ENCODE data around the gene NCCRP1. TPM values are rescaled to one million over a fixed set of nuclear protein-coding genes. Genes with fewer than 3 reads are reported as not detected.

The NCCRP1 gene
- total RNA-seq, 2 experiments from 2014 or later, result not detected

DNA sequence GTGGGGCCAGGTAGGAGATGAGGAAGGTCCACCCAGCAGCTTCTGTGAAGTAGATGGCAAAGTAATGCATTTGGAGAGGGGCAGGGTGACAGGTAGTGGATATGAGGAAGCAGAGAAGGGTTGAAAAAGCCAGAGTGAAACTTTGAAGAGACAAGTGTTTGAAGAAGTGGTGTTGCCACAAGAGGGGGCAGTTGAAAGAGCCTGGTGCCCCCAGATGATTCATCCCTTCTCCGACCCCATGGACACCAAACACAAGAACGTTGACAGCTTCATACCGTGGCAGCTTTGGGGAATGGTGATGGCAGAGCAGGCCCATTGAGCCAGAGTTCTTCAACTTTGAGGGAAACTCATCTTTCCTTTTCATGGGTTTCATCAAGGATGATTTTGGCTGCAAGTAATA is 28.1 kb downstream of the NCCRP1 start:
- ChIA-PET POLR2A (no interaction called here), CTCF (no interaction called here)
- Histone ChIP-seq H3K27ac (ENCODE audit: low read depth in 1 of 2, low read length in 2 of 2) (no peak overlapping the region), H3K9me3 (ENCODE audit: control insufficient read depth in 1 of 2, insufficient read depth in 1 of 2, low read length in 2 of 2) (no peaks in the 10 kb centered on the region), H3K4me1 (ENCODE audit: insufficient read depth, low read length) (no peaks in the 10 kb centered on the region), H3K27me3 (ENCODE audit: control insufficient read depth in 1 of 2, insufficient read depth in 2 of 2, low read length in 2 of 2) (peaks cover 6 to 17% of the 10 kb centered on the region in 2 experiments), H3K36me3 (ENCODE audit: insufficient read depth, low read length) (no peaks in the 10 kb centered on the region), H3K4me3 (ENCODE audit: low read length) (no peak overlapping the region)
- Mint-ChIP-seq H3K4me3 (no peak overlapping the region), H3K4me1 (ENCODE audit: low read depth) (no peaks in the 10 kb centered on the region), H3K27ac (no peak overlapping the region), H3K9me3 (no peaks in the 10 kb centered on the region), H3K27me3 (peaks cover 41% of the 10 kb centered on the region), H3K36me3 (ENCODE audit: low read depth) (no peaks in the 10 kb centered on the region)
- no peak for DNase-seq
- ATAC-seq (ENCODE audit: poor library complexity), result no peak
- TF ChIP-seq, protein P1, sequence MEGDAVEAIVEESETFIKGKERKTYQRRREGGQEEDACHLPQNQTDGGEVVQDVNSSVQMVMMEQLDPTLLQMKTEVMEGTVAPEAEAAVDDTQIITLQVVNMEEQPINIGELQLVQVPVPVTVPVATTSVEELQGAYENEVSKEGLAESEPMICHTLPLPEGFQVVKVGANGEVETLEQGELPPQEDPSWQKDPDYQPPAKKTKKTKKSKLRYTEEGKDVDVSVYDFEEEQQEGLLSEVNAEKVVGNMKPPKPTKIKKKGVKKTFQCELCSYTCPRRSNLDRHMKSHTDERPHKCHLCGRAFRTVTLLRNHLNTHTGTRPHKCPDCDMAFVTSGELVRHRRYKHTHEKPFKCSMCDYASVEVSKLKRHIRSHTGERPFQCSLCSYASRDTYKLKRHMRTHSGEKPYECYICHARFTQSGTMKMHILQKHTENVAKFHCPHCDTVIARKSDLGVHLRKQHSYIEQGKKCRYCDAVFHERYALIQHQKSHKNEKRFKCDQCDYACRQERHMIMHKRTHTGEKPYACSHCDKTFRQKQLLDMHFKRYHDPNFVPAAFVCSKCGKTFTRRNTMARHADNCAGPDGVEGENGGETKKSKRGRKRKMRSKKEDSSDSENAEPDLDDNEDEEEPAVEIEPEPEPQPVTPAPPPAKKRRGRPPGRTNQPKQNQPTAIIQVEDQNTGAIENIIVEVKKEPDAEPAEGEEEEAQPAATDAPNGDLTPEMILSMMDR (IDR thresholded peaks at IDR 0.05), result no peak
- intact Hi-C loops (cut with DNase I, micrococcal nuclease), result no loop called here

DNA sequence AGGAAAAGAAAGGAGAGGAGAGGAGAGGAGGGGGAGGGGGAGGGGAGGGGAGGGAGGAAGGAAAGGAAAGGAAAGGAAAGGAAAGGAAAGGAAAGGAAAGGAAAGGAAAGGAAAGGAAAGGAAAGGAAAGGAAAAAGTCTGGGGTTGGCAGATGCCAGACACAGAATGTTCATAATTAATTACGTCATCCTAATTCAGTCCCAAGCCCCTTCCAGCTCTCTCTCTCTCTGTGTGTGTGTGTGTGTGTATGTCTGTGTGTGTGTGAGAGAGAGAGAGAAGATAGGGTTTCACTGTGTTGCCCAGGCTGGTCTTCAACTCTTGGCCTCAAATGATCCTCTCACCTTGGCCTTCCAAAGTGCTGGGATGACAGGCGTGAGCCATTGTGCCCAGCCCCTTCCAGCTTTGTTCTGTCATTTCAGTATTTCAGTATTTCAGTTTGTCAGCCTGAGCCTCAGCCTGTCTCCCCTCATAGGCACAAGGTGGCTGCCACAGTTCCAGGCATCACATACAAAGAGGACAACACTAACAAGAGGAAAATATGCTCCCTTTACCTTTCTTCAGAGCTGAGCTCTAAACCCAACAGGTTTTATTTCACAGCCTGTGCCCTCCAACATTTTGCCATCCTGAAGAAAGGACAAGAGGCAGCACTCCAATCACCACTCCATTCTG is 33.5 kb downstream of the NCCRP1 start:
- ATAC-seq (ENCODE audit: poor library complexity) (no peak), DNase-seq (no peak)
- Histone ChIP-seq H3K4me1 (ENCODE audit: insufficient read depth, low read length) (no peaks in the 10 kb centered on the region), H3K27ac (ENCODE audit: low read depth in 1 of 2, low read length in 2 of 2) (no peak overlapping the region), H3K36me3 (ENCODE audit: insufficient read depth, low read length) (no peaks in the 10 kb centered on the region), H3K4me3 (ENCODE audit: low read length) (no peak overlapping the region), H3K9me3 (ENCODE audit: control insufficient read depth in 1 of 2, insufficient read depth in 1 of 2, low read length in 2 of 2) (peaks cover 0 to 4% of the 10 kb centered on the region in 2 experiments), H3K27me3 (ENCODE audit: control insufficient read depth in 1 of 2, insufficient read depth in 2 of 2, low read length in 2 of 2) (no peaks in the 10 kb centered on the region)
- POLR2A ChIA-PET, result no interaction called here
- TF ChIP-seq, protein P1 (IDR thresholded peaks at IDR 0.05), result no peak
- H3K36me3 Mint-ChIP-seq (ENCODE audit: low read depth), result no peaks in the 10 kb centered on the region
- intact Hi-C loops (cut with DNase I, micrococcal nuclease), result no loop called here
- no peaks in the 10 kb centered on the region for H3K9me3 Mint-ChIP-seq
- H3K4me3 Mint-ChIP-seq, result no peak overlapping the region
- H3K27ac Mint-ChIP-seq, result no peak overlapping the region
- no peaks in the 10 kb centered on the region for H3K4me1 Mint-ChIP-seq (ENCODE audit: low read depth)
- H3K27me3 Mint-ChIP-seq, result peaks cover 9% of the 10 kb centered on the region
- CTCF ChIA-PET, result no interaction called here

DNA sequence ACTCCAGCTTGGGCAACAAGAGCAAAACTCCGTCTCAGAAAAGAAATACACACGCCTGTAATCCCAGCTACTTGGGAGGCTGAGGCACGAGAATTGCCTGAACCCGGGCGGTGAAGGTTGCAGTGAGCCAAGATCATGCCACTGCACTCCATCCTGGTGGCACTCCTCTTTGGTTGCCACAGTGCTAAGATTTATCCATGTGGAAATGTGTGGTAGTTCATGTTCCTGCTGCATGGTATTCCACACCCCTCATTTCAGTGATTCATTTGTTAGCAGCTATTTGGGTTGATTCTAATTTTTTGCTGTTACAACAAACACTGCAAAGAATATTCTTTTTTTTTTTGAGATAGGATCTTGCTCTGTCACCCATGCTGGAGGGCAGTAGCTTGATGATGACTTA is 35.9 kb downstream of the NCCRP1 start:
- Mint-ChIP-seq H3K4me3 (no peak overlapping the region), H3K27ac (no peak overlapping the region), H3K9me3 (no peaks in the 10 kb centered on the region), H3K27me3 (no peaks in the 10 kb centered on the region), H3K36me3 (ENCODE audit: low read depth) (no peaks in the 10 kb centered on the region), H3K4me1 (ENCODE audit: low read depth) (peaks cover 16% of the 10 kb centered on the region)
- peaks cover 17% of the 10 kb centered on the region for H3K4me1 ChIP-seq (ENCODE audit: insufficient read depth, low read length)
- TF ChIP-seq, protein P1 (IDR thresholded peaks at IDR 0.05), result no peak
- no peak for ATAC-seq (ENCODE audit: poor library complexity)
- ChIA-PET CTCF (no interaction called here), POLR2A (no interaction called here)
- peaks cover 0 to 4% of the 10 kb centered on the region in 2 experiments for H3K9me3 ChIP-seq (ENCODE audit: control insufficient read depth in 1 of 2, insufficient read depth in 1 of 2, low read length in 2 of 2)
- intact Hi-C loops (cut with DNase I, micrococcal nuclease), result no loop called here
- H3K27me3 ChIP-seq (ENCODE audit: control insufficient read depth in 1 of 2, insufficient read depth in 2 of 2, low read length in 2 of 2), result no peaks in the 10 kb centered on the region
- no peaks in the 10 kb centered on the region for H3K36me3 ChIP-seq (ENCODE audit: insufficient read depth, low read length)
- H3K4me3 ChIP-seq (ENCODE audit: low read length), result no peak overlapping the region
- DNase-seq, result no peak
- H3K27ac ChIP-seq (ENCODE audit: low read depth in 1 of 2, low read length in 2 of 2), result no peak overlapping the region

Data from CD4-positive, alpha-beta T cell (primary cell).